Measurements from ENCODE around the gene PKN2. TPM values are rescaled to one million over a fixed set of nuclear protein-coding genes. Genes with fewer than 3 reads are reported as not detected.

The PKN2 gene
- 10.8 to 16.2 TPM (median 14.0 TPM) in 5 replicates for total RNA-seq (2022; extraction: Qiagen RNA extraction)

DNA sequence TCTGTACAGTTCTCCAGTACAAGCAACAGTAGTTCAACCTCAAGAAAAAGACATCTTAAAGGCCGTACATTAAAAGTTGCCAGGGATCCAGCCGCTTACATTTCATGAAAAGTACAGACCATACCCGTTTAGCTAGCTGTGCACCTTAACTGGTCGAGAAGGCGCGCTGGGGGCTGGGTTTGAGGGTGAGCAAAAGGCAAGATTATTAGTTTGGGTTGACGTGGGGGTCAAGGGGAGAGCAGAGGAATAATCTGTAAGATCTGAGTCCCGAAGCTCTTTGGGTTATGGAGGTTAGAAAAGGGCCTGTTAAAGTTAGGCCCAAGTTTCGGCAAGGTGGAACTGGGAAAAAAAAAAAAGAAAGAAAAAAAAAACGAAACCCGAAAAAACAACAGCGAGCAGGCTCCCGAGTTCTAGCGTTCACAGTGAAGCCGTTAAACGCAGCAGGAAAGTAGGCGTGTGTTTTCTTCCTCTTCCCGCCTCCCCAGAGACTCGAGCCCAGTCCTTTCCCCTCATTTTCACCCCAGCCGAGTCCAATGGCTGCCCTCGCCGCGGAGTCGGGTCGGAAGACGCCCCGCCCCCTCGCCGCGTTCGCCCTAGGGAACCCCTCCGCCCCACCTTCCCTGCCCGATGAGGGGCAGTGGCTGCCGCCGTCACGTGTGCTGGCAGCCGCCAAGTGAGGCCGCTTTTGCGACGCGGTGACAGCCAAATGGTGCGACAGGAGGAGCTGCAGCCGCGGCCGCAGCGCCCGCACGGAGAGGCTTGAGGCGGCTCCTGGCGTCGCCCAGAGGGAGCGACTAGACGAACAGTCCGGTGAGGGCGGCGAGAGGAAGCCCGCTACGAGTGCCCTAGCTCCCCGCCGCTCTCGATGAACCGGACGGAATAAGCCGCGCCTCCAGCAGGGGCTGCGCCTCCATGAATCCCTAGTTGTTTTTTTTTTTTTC, at the start of gene PKN2:
Gene PKN2 (plus strand): TSS at position 733 of the 941 bp plus-strand sequence. CDS start 308 bp downstream, outside the sequence.

Other genes starting within 250 kb of the PKN2 start
- 26.1 to 28.6 TPM (median 27.4 TPM) in 5 replicates for gene GTF2B, start 207.3 kb downstream of the PKN2 start, total RNA-seq (2022; extraction: Qiagen RNA extraction)